GM19238 (cell line): ENCODE results near the gene NSFL1C.
"Not testable (repeated sequence)": the region's sequence is repeated elsewhere in the genome, so short reads cannot be mapped to it uniquely, and the experiment has no call there.

Experiments used
- DNase-seq: peaks from one replicate; pipeline ENCODE4 v3.0.0; 2011; ENCODE audit warnings: low spot score; ENCODE audit not compliant: insufficient read length

Gene NSFL1C

GRCh38 chr20:1466211-1467081, at the start of gene NSFL1C:
NSFL1C (minus strand) TSS chr20:1466849; CDS start chr20:1466824, 25 bp downstream.
- DNase-seq = peak; percentile 95

GRCh38 chr20:1513801-1514200, 47.2 kb upstream of the NSFL1C start:
- no peak for DNase-seq

- DNase-seq = no peak
Observed at GRCh38 chr20:1509237-1509636, 42.6 kb upstream of the NSFL1C start.

GRCh38 chr20:1508574-1508973, 41.9 kb upstream of the NSFL1C start:
- DNase-seq = no peak

GRCh38 chr20:1507276-1507675, 40.6 kb upstream of the NSFL1C start:
- no peak for DNase-seq

- DNase-seq = no peak
Observed at GRCh38 chr20:1505871-1506270, 39.2 kb upstream of the NSFL1C start.

GRCh38 chr20:1505361-1505760, 38.7 kb upstream of the NSFL1C start:
- no peak for DNase-seq

- DNase-seq = peak; percentile 56
Observed at GRCh38 chr20:1503564-1504227, 37.0 kb upstream of the NSFL1C start.

GRCh38 chr20:1500496-1500895, 33.8 kb upstream of the NSFL1C start:
- no peak for DNase-seq

- DNase-seq = no peak
Observed at GRCh38 chr20:1499528-1500420, 33.1 kb upstream of the NSFL1C start.

GRCh38 chr20:1497371-1497770, 30.7 kb upstream of the NSFL1C start:
- not testable (repeated sequence) for DNase-seq

- no peak for DNase-seq
Observed at GRCh38 chr20:1496930-1497329, 30.3 kb upstream of the NSFL1C start.

- DNase-seq = no peak
Observed at GRCh38 chr20:1494436-1494835, 27.8 kb upstream of the NSFL1C start.

- no peak for DNase-seq
Observed at GRCh38 chr20:1493536-1493935, 26.9 kb upstream of the NSFL1C start.

- DNase-seq = no peak
Observed at GRCh38 chr20:1491860-1492642, 25.4 kb upstream of the NSFL1C start.

GRCh38 chr20:1491281-1491840, 24.7 kb upstream of the NSFL1C start, which contains the start of gene SIRPB2:
SIRPB2 (minus strand) TSS chr20:1491420; CDS start chr20:1491359, 61 bp downstream.
- DNase-seq = no peak

- no peak for DNase-seq
Observed at GRCh38 chr20:1490643-1491195, 24.1 kb upstream of the NSFL1C start.

- no peak for DNase-seq
Observed at GRCh38 chr20:1489764-1490436, 23.3 kb upstream of the NSFL1C start.

GRCh38 chr20:1489325-1489724, 22.7 kb upstream of the NSFL1C start:
- no peak for DNase-seq

GRCh38 chr20:1486566-1486965, 19.9 kb upstream of the NSFL1C start:
- no peak for DNase-seq
